ENCODE data around the gene UGCG. TPM values are rescaled to one million over a fixed set of nuclear protein-coding genes. Genes with fewer than 3 reads are reported as not detected.

UGCG gene
- total RNA-seq, 1 experiment from 2014 or later, result 46.0 TPM

GRCh38 chr9:111896942-111897600, 457 bp downstream of the UGCG start:
- H3K27ac ChIP-seq (ENCODE audit: low read length), result peak overlapping the region; percentile 91
- H3K4me3 ChIP-seq (ENCODE audit: low read depth in 2 of 2, low read length in 2 of 2), result peak overlapping the region; percentile 68 to 91
- no peaks in the 10 kb centered on the region; the same call in 1 of the 2 replicates for H3K36me3 ChIP-seq (ENCODE audit: control insufficient read depth, insufficient read depth, low read length)
- TF ChIP-seq CTCF (IDR thresholded peaks at IDR 0.05), result no peak
- no peak; the same call in 1 of the 2 replicates for TF ChIP-seq POLR2AphosphoS5 (IDR thresholded peaks at IDR 0.05; ENCODE audit: low read depth, low read length)
- no peaks in the 10 kb centered on the region for H3K27me3 ChIP-seq (ENCODE audit: control insufficient read depth, insufficient read depth, low read length)
- ChIA-PET CTCF (no interaction called here), POLR2A (interaction anchor here (0.5 to 1.0 kb wide), 2 partner anchors 10 to 54 kb away, joined by 4 to 6 read pairs; no protein-coding TSS in a partner anchor)
- intact Hi-C loops (cut with micrococcal nuclease; ENCODE audit: unreplicated experiment), result no loop called here
- H3K4me1 ChIP-seq (ENCODE audit: control insufficient read depth, insufficient read depth, low read length), result peaks cover 20% of the 10 kb centered on the region
- DNase-seq (ENCODE audit: low read depth, low spot score) (no peak), ATAC-seq (peak; percentile 78)
- no TSS peak for BruUV-seq (replicated peaks)
- in situ Hi-C loops (cut with HindIII; ENCODE audit: low pct_unique_long_range_greater_than_20kb, low sequenced_read_pairs), result no loop called here
- no peaks in the 10 kb centered on the region for H3K9me3 ChIP-seq (ENCODE audit: control insufficient read depth, insufficient read depth, low read depth, low read length)

GRCh38 chr9:111897601-111898137, 1.1 kb downstream of the UGCG start:
- ChIA-PET CTCF (no interaction called here), POLR2A (no interaction called here)
- Histone ChIP-seq H3K27ac (ENCODE audit: low read length) (peak overlapping the region; percentile 91), H3K4me1 (ENCODE audit: control insufficient read depth, insufficient read depth, low read length) (peaks cover 21% of the 10 kb centered on the region), H3K36me3 (ENCODE audit: control insufficient read depth, insufficient read depth, low read length) (no peaks in the 10 kb centered on the region; the same call in 1 of the 2 replicates), H3K9me3 (ENCODE audit: control insufficient read depth, insufficient read depth, low read depth, low read length) (no peaks in the 10 kb centered on the region), H3K4me3 (ENCODE audit: low read depth in 2 of 2, low read length in 2 of 2) (peak overlapping the region; percentile 68 to 91), H3K27me3 (ENCODE audit: control insufficient read depth, insufficient read depth, low read length) (no peaks in the 10 kb centered on the region)
- intact Hi-C loops (cut with micrococcal nuclease; ENCODE audit: unreplicated experiment) (no loop called here), in situ Hi-C loops (cut with HindIII; ENCODE audit: low pct_unique_long_range_greater_than_20kb, low sequenced_read_pairs) (no loop called here)
- TF ChIP-seq CTCF (IDR thresholded peaks at IDR 0.05), result no peak
- no peak for TF ChIP-seq TCF7L2 (IDR thresholded peaks at IDR 0.05; ENCODE audit: low read depth, low read length)
- TF ChIP-seq POLR2AphosphoS5 (IDR thresholded peaks at IDR 0.05; ENCODE audit: low read depth, low read length), result no peak
- no peak for TF ChIP-seq REST (IDR thresholded peaks at IDR 0.05; ENCODE audit: insufficient read depth in 1 of 2, low read depth in 2 of 2, low read length in 1 of 2)
- no peak for TF ChIP-seq SIN3A (IDR thresholded peaks at IDR 0.05; ENCODE audit: borderline replicate concordance, insufficient read depth, low read depth, low read length)
- no peak for DNase-seq (ENCODE audit: low read depth, low spot score)
- ATAC-seq, result peak; percentile 1; the same call in 1 of the 2 replicates
- no TSS peak for BruUV-seq (replicated peaks)
